GM18861 (cell line): Measurements from ENCODE around the gene USP38.
"Not testable (repeated sequence)": the region's sequence is repeated elsewhere in the genome, so short reads cannot be mapped to it uniquely, and the experiment has no call there.

Experiments used
- ATAC-seq: cut with Tn5 transposase; IDR thresholded peaks from one replicate; pipeline ENCODE4 v1.9.1; 2021; ENCODE audit not compliant: unreplicated experiment

USP38 gene, protein sequence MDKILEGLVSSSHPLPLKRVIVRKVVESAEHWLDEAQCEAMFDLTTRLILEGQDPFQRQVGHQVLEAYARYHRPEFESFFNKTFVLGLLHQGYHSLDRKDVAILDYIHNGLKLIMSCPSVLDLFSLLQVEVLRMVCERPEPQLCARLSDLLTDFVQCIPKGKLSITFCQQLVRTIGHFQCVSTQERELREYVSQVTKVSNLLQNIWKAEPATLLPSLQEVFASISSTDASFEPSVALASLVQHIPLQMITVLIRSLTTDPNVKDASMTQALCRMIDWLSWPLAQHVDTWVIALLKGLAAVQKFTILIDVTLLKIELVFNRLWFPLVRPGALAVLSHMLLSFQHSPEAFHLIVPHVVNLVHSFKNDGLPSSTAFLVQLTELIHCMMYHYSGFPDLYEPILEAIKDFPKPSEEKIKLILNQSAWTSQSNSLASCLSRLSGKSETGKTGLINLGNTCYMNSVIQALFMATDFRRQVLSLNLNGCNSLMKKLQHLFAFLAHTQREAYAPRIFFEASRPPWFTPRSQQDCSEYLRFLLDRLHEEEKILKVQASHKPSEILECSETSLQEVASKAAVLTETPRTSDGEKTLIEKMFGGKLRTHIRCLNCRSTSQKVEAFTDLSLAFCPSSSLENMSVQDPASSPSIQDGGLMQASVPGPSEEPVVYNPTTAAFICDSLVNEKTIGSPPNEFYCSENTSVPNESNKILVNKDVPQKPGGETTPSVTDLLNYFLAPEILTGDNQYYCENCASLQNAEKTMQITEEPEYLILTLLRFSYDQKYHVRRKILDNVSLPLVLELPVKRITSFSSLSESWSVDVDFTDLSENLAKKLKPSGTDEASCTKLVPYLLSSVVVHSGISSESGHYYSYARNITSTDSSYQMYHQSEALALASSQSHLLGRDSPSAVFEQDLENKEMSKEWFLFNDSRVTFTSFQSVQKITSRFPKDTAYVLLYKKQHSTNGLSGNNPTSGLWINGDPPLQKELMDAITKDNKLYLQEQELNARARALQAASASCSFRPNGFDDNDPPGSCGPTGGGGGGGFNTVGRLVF

DNA sequence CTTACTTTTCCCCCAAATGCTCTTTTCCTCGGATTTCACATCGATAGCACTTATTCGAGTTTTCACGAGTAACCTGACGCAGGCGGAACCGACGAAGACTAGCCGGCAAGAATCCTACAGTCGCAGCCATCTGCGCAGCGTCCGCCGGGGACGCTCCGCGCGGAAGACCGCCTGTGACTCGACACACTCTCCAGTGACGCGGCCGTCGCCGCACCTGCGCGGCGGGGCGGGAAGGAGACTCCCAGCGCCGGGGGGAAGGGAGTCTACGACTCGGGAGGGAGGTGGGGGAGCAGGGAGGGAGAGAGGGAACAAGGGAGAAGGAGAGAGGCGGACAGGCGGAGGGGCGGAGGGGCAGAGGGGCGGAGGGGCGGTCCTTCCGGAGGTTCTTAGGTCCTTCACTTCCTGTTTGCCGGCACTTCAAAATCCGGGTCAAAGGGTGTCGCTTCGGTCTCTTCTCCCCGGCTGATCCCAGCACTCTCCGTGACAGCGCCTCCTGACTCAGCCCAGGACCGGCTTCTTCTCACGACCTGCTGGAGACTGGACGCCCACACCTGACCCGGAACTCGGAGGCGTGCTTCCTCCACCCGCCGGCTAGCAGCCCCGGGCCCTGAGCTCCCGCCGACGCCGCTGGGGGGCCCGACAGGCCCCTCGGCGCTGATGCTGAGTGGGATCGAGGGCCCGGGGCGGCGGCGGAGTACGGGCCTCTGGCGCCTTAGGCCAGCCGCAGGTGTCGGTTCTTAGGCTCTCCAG is at the start of gene USP38:
USP38 (plus strand) TSS at position 415 of the 750 bp plus-strand sequence. CDS start 534 bp downstream, outside the sequence.
- peak; percentile 58 for ATAC-seq

DNA sequence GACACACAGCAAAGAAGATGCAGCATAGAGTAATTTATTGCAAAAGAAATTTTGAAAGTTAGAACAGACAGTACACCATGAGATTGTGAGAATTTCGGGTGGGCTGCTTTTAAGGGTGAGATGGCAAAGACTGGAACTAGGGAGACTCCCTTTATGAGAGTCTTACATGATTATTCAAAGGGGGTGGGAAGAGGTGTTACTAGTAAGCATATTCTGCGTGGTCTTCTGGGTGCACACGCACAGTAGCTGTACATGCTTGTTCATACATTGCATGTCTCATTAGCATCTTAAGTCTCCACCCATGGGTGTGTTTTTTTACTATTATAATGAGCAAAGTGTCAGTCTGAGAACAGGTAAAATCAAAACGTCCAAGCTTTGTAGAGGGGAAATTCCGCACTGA is 49.4 kb upstream of the USP38 start:
- no peak for ATAC-seq

DNA sequence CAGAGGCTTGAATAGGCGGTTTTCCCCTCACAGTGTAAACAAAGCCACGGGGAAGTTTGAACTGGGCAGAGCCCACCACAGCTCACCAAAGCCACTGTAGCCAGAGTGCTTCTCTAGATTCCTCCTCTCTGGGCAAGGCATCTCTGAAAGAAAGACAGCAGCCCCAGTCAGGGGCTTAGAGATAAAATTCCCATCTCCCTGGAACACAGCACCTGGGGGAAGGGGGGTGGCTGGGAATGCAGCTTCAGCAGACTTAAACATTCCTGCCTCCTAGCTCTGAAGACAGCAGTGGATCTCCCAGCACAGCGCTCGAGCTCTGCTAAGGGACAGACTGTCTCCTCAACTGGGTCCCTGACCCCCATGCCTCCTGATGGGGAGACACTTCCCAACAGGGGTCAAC is 44.0 kb upstream of the USP38 start:
- no peak for ATAC-seq

DNA sequence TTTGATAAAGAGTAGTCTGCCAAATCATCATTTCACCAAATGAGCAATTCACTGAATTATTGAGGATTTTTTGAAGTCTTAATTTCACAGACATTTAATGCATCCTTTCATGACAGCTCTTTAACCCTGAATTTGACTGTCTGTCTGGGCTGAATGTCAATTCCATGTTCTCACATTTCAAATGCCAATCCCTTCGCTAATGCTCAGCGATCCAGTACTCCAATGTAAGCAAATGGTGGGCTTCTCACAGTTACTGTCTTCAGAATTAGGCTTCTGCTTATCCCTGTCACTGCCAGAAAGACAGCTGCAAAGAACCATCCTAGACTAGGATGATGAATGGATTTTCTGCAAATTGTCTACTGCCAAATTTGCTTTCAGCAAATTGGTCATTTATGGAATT is 36.2 kb upstream of the USP38 start:
- ATAC-seq = no peak

DNA sequence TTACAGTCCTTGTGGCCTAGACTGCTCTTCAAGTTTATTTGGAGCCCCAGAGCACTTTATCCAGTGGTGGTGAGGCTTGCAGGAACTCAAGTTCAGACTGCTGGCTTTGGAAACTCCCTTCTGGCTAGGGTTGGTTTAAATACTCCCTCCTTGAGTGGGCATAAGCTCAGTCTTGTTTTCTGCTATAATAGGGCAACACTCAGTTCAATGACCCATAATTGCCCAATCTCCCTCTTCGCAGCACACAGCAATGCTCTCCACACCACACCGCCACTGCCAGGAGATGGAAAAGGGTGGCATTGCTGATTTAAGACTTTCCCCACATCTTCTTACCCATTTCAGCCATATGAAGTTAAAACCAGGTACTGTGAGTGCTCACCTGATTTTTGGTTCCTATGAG is 27.9 kb upstream of the USP38 start:
- no peak for ATAC-seq

DNA sequence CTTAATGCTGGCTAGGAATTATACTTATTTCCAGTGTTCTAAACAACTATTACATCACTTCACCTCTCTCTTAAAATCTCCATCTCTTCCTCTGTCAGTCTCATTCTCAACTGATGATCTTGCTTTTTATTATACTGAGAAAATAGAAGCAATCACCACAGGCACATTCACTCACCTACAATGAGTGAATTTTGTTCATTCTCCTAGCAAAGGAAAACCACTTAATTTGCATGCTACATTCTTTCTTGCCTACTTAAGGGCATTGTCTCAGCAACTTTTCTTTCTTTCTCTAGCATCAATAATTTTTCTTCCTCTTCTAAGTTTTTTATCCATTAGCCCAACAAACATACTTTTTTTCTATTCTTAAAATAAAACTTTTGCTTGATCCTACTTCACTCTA is 21.1 kb upstream of the USP38 start:
- peak; percentile 57 for ATAC-seq

DNA sequence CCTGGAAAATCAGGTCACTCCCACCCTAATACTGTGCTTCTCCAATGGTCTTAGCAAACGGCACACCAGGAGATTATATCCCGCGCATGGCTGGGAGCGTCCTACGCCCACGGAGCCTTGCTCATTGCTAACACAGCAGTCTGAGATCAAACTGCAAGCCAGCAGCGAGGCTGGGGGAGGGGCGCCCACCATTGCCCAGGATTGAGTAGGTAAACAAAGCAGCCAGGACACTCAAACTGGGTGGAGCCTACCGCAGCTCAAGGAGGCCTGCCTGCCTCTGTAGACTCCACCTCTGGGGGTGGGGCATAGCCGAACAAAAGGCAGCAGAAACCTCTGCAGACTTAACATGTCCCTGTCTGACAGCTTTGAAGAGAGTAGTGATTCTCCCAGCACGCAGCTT is 18.0 kb upstream of the USP38 start:
- not testable (repeated sequence) for ATAC-seq

DNA sequence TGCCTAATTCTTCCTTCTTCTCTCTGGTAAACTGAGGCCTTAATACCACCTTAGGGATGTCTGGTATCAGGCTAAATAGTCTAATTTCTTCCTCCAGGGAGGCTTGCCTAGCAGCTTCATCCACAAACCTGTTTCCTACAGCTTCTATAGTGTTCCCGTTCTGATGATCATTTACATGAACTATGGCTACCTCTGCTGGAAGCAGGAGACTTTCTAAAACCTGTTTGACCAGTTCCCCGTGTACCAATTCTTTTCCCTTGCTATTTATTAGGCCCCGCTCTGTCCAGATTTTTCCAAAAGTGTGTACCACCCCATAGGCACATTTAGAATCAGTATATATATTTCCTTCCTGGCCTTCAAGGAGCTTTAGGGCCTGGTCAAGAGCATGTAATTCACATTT is 5.8 kb upstream of the USP38 start:
- ATAC-seq = no peak

DNA sequence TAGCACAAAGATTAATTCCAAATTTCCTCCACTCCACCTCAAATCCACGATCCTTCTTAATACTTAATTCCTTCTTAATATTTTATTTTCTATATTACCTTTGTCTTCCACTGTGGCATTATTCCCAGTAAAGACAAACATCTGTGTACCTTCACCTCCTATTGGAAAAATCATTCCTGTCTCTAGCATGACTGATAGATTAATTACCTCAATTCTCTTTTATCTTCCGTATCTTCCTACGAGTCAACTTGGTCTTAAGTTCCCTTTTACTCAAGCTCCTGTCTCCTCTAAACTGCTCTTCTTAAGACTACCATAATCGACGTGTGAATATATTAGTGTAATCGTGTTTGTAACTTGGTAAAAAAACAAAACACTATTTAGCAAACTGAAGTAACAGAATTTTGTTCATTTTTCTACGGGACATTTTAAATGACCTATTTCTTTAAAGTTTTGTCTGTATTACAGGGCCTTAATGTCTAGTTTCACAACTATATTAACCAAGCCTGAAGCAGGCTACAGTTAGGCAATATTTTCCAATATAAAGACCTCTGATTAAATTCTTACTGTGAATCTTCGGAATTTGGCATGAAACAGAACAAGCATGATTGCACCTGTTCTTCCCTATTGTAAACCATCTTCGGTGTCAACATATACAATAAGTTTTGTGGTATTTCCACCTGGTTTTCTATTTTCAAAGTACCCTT is 1.1 kb upstream of the USP38 start:
- no peak for ATAC-seq

DNA sequence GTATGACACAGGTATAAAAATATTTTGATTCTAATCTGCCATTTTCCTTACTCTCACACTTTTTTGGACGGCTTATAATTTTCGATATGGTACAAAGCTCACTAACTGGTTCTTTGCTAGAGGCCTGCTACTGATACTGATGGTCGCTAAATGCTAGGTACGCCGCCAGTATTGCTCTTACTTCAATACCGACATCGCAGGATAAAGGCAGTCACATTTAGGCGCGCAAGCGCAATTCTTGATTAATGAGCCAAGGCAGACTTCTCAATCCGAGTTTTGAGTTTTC is 557 bp upstream of the USP38 start:
- ATAC-seq = peak; percentile 22

DNA sequence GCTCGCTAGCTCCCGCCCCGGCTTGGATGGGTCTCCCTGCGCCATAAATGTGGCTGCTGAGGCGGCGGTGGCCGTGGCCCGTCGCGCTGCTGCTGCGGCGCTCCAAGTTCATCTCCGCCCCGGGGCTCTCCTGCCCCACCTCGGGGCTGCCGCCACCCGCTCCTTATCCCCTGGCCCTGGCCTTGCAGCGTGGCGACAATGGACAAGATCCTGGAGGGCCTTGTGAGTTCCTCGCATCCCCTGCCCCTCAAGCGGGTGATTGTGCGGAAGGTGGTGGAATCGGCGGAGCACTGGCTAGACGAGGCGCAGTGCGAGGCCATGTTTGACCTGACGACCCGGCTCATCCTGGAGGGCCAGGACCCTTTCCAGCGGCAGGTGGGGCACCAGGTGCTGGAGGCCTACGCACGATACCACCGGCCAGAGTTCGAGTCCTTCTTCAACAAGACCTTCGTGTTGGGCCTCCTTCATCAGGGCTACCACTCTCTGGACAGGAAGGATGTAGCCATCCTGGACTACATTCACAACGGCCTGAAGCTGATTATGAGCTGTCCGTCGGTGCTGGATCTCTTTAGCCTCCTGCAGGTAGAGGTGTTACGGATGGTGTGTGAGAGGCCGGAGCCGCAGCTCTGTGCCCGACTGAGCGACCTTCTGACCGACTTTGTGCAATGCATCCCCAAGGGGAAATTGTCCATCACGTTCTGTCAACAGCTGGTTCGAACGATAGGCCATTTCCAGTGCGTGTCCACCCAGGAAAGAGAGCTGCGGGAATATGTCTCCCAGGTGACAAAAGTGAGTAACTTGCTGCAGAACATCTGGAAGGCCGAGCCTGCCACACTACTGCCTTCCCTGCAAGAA is 763 bp downstream of the USP38 start:
- ATAC-seq = peak; percentile 3

DNA sequence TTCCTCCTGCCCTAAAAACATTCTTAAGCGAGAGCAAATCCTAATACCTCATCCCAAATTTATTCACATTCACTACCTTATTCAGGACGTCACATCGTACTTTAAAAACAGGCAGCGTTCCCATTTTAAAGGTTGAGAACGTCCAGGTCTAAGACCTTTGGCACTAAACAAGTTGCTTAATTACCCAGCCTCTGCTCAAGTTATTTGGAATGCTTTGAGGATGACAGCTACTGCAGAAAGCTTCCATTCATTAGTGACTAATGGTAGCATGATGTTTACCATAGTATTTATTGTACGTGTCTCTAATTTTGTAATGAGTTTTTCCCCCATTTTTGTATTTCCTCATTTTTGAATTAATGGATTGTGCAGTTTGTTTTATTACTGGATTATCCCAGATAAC is 1.5 kb downstream of the USP38 start:
- ATAC-seq = no peak

DNA sequence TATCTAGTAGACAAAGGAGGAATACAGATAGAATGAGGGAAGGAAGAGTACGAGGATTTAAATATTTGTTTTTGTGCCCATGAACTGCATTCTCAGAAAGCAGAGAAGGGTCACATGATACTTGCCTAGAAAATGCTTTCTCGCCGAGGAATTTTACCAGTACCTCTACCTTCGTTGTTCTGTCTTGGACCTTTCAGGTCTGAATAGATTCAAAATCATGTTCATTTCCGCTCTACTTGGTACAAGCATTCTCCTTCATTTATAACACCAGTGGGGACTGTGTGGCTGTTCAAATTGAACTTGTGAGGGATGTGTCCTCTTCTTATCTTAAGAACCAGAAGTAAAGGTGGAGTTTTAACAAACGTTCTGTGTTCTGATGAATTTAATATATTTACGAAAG is 1.9 kb downstream of the USP38 start:
- ATAC-seq = no peak

DNA sequence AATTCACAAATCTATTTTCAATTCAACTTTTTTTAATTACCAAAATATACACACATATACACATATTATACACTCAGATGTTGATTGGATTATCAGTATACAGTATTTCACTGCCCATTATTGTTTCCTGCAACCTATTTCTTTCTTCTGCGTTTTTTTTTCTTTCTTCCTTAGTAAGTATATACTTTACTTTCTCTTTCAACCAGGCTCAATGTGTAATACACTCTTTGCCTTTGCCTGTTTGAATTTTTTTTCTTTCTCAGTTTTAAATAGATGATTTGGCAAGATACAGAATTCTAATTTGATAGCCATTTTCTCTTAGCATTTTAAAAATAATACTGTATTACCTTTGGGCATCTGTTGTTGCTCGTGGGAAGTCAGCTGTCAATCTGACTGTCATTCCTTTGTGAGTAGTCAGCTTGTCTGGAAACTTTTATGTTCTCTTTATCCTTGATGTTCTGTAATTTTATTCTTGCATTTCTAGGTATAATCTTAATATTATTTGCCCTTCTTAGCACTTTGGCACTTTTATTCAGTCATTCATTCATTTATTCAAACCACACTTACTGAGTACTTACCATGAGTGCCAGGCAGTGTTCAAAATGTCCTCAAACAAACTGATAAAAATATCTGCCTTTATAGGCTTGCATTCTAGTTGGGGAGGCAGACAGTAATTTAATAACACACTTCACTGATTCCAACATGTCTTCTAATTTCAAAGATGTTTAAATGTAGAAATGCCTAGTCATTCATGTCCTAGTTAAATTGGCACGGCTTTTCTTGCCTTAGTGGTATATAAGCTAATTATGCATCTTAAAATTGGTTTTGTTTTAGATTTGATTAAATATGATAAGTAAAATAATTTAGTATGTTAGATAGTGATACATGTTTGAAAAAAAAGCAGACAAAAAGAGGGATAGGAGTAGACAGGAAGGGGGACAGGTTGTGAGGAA is 3.7 kb downstream of the USP38 start:
- ATAC-seq = no peak

DNA sequence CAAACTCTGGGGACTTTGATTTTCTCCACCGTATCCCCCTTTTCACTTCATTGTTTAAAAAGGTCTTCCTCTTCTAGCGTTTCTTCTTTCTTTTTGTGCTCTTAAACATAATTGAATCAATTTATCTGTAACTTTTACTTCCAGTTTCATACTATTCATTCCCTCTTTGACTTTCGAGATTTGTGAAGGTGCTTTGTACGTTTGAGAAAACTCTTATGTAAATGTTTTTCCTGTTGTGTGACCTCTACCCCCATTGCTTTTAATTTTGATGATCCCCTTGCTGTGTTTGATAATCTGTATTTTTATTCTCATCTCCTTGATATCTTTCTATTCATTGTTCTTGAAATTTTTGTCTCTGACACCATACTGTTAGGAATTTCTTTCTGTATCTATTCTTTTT is 4.8 kb downstream of the USP38 start:
- ATAC-seq = peak; percentile 35

DNA sequence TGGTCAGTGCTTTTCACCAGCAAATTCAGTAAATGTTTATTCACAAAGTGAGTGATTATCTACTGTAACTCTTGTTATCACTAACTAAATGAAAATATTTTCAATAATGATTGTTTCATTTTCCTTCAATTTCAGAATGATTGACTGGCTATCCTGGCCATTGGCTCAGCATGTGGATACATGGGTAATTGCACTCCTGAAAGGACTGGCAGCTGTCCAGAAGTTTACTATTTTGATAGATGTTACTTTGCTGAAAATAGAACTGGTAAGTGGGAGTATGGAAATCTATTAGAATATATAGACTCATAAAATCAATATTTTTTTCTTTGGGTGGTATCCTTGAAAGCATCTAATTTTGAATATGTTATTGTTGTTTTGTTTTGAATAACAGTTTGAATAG is 10.9 kb downstream of the USP38 start:
- no peak for ATAC-seq

DNA sequence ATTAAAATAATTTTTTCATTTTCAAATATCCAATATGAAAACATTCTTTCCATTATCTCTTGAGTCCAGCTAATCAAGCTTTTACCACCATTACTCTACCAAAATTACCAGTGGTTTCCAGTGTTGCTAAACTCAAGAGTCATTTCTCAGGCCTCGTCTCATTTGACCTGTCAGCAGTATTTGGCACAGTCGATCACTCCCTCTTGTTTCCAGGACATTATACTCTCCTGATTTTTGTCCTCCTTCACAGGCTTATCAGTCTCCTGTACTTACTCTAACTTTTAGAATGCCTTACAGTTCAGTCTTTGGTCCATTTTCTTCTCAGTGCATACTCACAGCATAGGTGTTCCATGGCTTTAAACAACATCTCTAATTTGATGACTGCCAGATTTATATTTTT is 11.6 kb downstream of the USP38 start:
- no peak for ATAC-seq

DNA sequence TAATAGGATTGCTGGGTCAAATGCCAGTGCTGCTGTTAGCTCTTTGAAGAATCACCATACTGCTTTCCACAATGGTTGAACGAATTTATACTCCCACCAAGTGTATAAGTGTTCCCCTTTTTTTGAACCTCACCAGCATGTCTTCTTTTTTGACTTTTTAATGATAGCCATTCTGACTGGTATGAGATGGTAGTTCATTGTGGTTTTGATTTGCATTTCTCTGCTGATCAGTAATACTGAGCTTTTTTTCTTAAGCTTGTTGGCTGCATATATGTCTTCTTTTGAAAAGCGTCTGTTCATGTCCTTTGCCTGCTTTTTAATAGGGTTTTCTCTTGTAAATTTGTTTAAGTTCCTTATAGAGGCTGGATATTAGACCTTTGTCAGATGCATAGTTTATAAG is 14.8 kb downstream of the USP38 start:
- ATAC-seq = no peak

DNA sequence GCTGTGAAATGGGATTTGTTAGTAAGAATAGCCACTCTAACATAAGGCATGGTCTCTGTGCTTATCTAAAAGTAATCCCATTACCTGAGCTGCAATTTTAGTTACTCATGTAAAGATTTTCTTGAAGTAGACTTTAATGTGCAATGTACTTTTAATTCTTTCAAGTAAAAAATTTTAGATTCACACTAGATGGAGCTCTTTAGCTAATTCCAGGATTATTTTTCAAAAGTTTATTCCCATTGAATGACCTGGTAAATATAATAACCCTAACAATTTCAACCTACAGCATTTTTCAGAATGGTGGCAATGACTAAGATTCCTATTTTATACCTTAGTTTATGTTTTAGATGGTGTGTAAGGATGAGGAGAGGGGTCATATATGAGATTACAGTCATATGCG is 18.1 kb downstream of the USP38 start:
- no peak for ATAC-seq
